Gastroesophageal sphincter (tissue), 4 donors: Measurements from ENCODE around the gene ZBTB11. TPM values are rescaled to one million over a fixed set of nuclear protein-coding genes. Genes with fewer than 3 reads are reported as not detected.

ENCODE experiments used
- ATAC-seq: fragments of 150-250 bp; one replicate; pipeline ENCODE4 v1.9.1; 2016; ENCODE audit warnings: mild to moderate bottlenecking, moderate library complexity
- H3K27ac ChIP-seq, 4 donors: fragments of 200-600 bp; sonication (generic) in 3 of 4; 1 replicate in 3 of 4; 2 replicates in 1 of 4; pipeline ENCODE4 v1.5.1; 2016 to 2019
- H3K27me3 ChIP-seq: fragments of 200-600 bp; sonication (generic); one replicate; pipeline ENCODE4 v1.5.1; 2019
- H3K36me3 ChIP-seq, 2 donors: fragments of 200-600 bp; sonication (generic); one replicate each; pipeline ENCODE4 v1.5.1; 2019; ENCODE audit warnings: control low read depth in 1 of 2
- H3K4me1 ChIP-seq, 3 donors: fragments of 200-600 bp; sonication (generic); 1 replicate in 2 of 3; 2 replicates in 1 of 3; pipeline ENCODE4 v1.5.1; 2016 to 2019; ENCODE audit warnings: control low read depth in 2 of 3
- H3K4me3 ChIP-seq, 2 donors: fragments of 200-600 bp; sonication (generic); one replicate each; pipeline ENCODE4 v1.5.1; 2019; ENCODE audit warnings: mild to moderate bottlenecking in 1 of 2, moderate library complexity in 1 of 2
- H3K9me3 ChIP-seq, 3 donors: fragments of 200-600 bp; sonication (generic); one replicate each; pipeline ENCODE4 v1.5.1; 2017 to 2019; ENCODE audit warnings: control low read depth in 2 of 3
- EP300 ChIP-seq: sonication (generic); formaldehyde crosslinking; IDR thresholded peaks from one replicate; pipeline ENCODE4 v1.6.1; 2017; ENCODE audit warnings: antibody characterized with exemption, mild to moderate bottlenecking
- POLR2A ChIP-seq, 2 donors: fragments of 450-650 bp; IDR thresholded peaks; one replicate each; pipeline ENCODE4 v1.6.1; 2017; ENCODE audit warnings: antibody characterized with exemption in 2 of 2, mild to moderate bottlenecking in 2 of 2, moderate library complexity in 1 of 2
- POLR2AphosphoS5 ChIP-seq: sonication (generic); formaldehyde crosslinking; IDR thresholded peaks from one replicate; pipeline ENCODE4 v1.6.1; 2017; ENCODE audit warnings: antibody characterized with exemption
- WGBS, 2 donors: methylation state at CpG; one replicate each; pipeline ENCODE4 v1.1.5; 2018; ENCODE audit warnings: low coverage in 1 of 2; 5-methylcytosine and 5-hydroxymethylcytosine counted together
- total RNA-seq, 4 donors: library from RNA; depleted of rRNA; stranded (reverse); fragments of >200 nt; gene quantifications; one replicate each; pipeline ENCODE4 v1.1.0, GENCODE V29; 2016
- TF ChIP-seq, protein P1 (sequence below), 4 experiments: fragments of 200-600 bp in 2 of 4; fragments of 450-650 bp in 2 of 4; sonication (generic) in 1 of 4; IDR thresholded peaks; one replicate each; pipeline ENCODE4 v1.5.1; 2017 to 2019; ENCODE audit warnings: antibody characterized with exemption in 4 of 4, mild to moderate bottlenecking in 2 of 4, moderate library complexity in 2 of 4

Gene ZBTB11
- total RNA-seq, 4 donors from 2014 or later: 17.1 to 32.7 (median 23.6) TPM

DNA sequence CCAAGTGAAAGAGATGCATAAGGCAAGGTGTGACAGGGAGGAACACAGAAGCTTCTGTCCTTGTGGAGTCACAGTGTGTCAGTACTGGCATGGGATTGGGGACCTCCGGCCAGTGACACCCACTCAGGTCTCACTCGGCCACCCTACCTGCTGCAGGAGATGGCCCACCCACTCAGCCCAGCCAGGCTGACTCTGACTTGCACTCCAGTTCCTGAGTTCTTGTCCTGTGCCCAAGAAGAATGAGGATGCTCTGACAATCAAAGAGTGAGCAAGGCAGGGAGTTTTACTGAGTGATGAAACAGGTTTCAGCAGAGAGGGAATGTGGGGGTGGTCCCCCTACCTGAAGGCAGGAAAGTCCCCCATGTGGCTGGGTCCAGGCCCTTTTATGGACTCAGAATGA lies 52.1 kb downstream of the ZBTB11 start:
- H3K27ac ChIP-seq: no peak overlapping the region
- H3K4me1 ChIP-seq: no peaks in the 10 kb centered on the region
- WGBS, 2 donors: 80 to 83% methylated on average over 1 of the region's 2 CpGs
- ATAC-seq: no peak
- H3K27me3 ChIP-seq: no peaks in the 10 kb centered on the region
- no peak overlapping the region for H3K4me3 ChIP-seq
- no peak for TF ChIP-seq POLR2AphosphoS5
- no peak for TF ChIP-seq EP300
- TF ChIP-seq, protein P1, sequence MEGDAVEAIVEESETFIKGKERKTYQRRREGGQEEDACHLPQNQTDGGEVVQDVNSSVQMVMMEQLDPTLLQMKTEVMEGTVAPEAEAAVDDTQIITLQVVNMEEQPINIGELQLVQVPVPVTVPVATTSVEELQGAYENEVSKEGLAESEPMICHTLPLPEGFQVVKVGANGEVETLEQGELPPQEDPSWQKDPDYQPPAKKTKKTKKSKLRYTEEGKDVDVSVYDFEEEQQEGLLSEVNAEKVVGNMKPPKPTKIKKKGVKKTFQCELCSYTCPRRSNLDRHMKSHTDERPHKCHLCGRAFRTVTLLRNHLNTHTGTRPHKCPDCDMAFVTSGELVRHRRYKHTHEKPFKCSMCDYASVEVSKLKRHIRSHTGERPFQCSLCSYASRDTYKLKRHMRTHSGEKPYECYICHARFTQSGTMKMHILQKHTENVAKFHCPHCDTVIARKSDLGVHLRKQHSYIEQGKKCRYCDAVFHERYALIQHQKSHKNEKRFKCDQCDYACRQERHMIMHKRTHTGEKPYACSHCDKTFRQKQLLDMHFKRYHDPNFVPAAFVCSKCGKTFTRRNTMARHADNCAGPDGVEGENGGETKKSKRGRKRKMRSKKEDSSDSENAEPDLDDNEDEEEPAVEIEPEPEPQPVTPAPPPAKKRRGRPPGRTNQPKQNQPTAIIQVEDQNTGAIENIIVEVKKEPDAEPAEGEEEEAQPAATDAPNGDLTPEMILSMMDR (IDR thresholded peaks at IDR 0.05): no peak
- no peak for TF ChIP-seq POLR2A (IDR thresholded peaks at IDR 0.05)
- no peaks in the 10 kb centered on the region for H3K36me3 ChIP-seq
- H3K9me3 ChIP-seq: peaks cover 0 to 2% (median 0%) of the 10 kb centered on the region in 3 donors

DNA sequence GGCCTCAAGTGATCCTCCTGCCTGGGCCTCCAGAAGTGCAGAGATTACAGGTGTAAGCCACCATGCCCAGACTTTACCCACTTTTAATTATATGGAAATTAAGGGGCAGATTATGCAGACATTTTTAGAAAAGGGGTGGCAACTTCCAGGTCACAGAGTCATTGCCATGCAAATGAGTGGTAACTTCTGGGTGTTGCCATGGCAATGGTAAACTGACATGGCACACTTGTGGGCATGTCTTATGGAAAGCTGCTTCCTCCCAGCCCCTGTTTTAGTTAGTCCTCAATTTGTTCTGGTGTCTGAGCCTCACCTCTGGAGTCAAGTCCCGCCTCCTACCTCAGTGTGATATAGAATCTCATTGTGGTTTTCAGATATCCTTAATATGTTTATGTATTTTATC lies 53.3 kb downstream of the ZBTB11 start:
- no peak overlapping the region for H3K4me3 ChIP-seq
- no peaks in the 10 kb centered on the region for H3K4me1 ChIP-seq
- WGBS, 2 donors: 80 to 100% methylated on average over 1 of the region's 1 CpG
- TF ChIP-seq POLR2AphosphoS5 (no peak), POLR2A (IDR thresholded peaks at IDR 0.05) (no peak), EP300 (no peak)
- TF ChIP-seq, protein P1 (IDR thresholded peaks at IDR 0.05): no peak
- H3K27ac ChIP-seq: no peak overlapping the region
- H3K9me3 ChIP-seq: peaks cover 0 to 4% (median 0%) of the 10 kb centered on the region in 3 donors
- no peak for ATAC-seq
- H3K27me3 ChIP-seq: no peaks in the 10 kb centered on the region
- H3K36me3 ChIP-seq: no peaks in the 10 kb centered on the region

DNA sequence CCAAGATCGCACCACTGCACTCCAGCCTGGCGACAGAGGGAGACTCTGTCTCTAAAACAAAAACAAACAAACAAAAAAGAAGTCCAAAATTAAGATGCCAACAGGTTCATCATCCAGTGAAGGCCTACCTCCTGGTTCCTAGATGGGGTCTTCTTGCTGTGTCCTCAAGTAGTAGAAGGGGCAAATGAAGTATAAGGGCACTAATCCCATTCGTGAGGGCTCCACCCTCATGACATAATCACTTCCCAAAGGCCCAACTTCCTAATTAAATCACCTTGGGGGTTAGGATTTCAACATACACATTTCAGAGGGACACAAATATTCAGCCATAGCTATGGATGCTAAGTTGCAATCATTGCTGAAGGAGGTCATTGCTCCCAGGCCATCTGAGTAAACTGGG lies 57.2 kb downstream of the ZBTB11 start:
- TF ChIP-seq POLR2AphosphoS5: no peak
- TF ChIP-seq EP300: no peak
- TF ChIP-seq, protein P1 (IDR thresholded peaks at IDR 0.05): no peak
- TF ChIP-seq POLR2A (IDR thresholded peaks at IDR 0.05): no peak
- no peaks in the 10 kb centered on the region for H3K36me3 ChIP-seq
- peaks cover 0 to 4% (median 0%) of the 10 kb centered on the region in 3 donors for H3K9me3 ChIP-seq
- no peak for ATAC-seq
- 81% methylated on average over 3 of the region's 3 CpGs; no CpG with 5 or more reads in 1 of the 2 donors for WGBS, 2 donors
- H3K4me1 ChIP-seq: no peaks in the 10 kb centered on the region
- H3K27ac ChIP-seq: no peak overlapping the region
- H3K27me3 ChIP-seq: no peaks in the 10 kb centered on the region
- H3K4me3 ChIP-seq: no peak overlapping the region

DNA sequence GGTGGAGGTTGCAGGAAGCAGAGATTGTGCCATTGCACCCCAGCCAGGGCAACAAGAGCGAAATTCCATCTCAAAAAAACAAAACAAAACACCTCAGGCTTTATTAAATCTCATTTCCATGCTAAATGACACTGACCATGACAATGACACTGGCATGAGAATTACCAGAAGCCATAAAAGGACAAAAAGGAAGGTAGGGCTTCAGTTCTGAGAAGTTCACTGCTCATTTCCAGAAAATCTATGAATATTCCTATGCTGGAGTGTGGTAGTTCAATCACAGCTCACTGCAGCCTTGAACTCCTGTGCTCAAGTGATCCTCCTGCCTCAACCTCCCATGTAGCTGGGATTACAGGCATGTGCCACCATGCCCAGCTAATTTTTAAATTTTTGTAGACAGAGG lies 58.2 kb downstream of the ZBTB11 start:
- Histone ChIP-seq H3K36me3 (no peaks in the 10 kb centered on the region), H3K27me3 (no peaks in the 10 kb centered on the region), H3K9me3 (peaks cover 0 to 4% (median 0%) of the 10 kb centered on the region in 3 donors), H3K4me3 (no peak overlapping the region), H3K27ac (no peak overlapping the region), H3K4me1 (no peaks in the 10 kb centered on the region)
- WGBS, 2 donors: 83% methylated on average over 1 of the region's 1 CpG; no CpG with 5 or more reads in 1 of the 2 donors
- TF ChIP-seq POLR2A (IDR thresholded peaks at IDR 0.05): no peak
- TF ChIP-seq, protein P1 (IDR thresholded peaks at IDR 0.05): no peak
- TF ChIP-seq EP300: no peak
- no peak for TF ChIP-seq POLR2AphosphoS5
- ATAC-seq: no peak

DNA sequence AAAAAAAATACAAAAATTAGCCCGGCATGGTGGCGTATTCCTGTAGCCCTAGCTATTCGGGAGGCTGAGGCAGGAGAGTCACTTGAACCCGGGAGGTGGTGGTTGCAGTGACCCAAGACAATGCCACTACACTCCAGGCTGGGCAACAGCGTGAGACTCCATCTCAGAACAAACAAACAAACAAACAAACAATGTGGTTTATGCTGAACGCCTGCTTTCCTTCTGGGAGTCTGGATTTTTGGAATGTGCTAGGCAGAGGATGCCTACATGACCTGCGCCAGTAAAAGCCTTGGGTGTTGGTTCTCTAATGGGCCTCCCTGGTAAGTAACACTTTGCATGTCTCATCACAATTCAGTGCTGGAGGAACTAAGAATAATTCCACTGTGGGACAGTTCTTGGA lies 59.5 kb downstream of the ZBTB11 start:
- peaks cover 0 to 4% (median 0%) of the 10 kb centered on the region in 3 donors for H3K9me3 ChIP-seq
- no peak overlapping the region for H3K4me3 ChIP-seq
- no peak for TF ChIP-seq POLR2AphosphoS5
- TF ChIP-seq EP300: no peak
- TF ChIP-seq, protein P1 (IDR thresholded peaks at IDR 0.05): no peak
- no peak for TF ChIP-seq POLR2A (IDR thresholded peaks at IDR 0.05)
- no peaks in the 10 kb centered on the region for H3K36me3 ChIP-seq
- H3K4me1 ChIP-seq: no peaks in the 10 kb centered on the region
- ATAC-seq: no peak
- no peak overlapping the region for H3K27ac ChIP-seq
- WGBS, 2 donors: 80 to 91% methylated on average over 2 to 7 of the region's 7 CpGs
- no peaks in the 10 kb centered on the region for H3K27me3 ChIP-seq
